Urinary bladder (tissue), 4 donors: ENCODE data around the gene RIN3. TPM values are rescaled to one million over a fixed set of nuclear protein-coding genes. Genes with fewer than 3 reads are reported as not detected.

Experiments
- DNase-seq: peaks from one replicate; pipeline ENCODE4 v3.0.0-alpha.2; 2015; ENCODE audit errors: extremely low spot score
- H3K27ac ChIP-seq: one replicate; pipeline ENCODE4 v1.5.1; 2013; ENCODE audit warnings: low read depth, mild to moderate bottlenecking, moderate library complexity
- H3K36me3 ChIP-seq: one replicate; pipeline ENCODE4 v1.6.1; 2013; ENCODE audit warnings: mild to moderate bottlenecking, moderate library complexity; ENCODE audit not compliant: insufficient read depth
- H3K4me1 ChIP-seq: one replicate; pipeline ENCODE4 v1.6.1; 2013; ENCODE audit warnings: mild to moderate bottlenecking, moderate library complexity; ENCODE audit not compliant: insufficient read depth
- H3K4me3 ChIP-seq: one replicate; pipeline ENCODE4 v1.5.1; 2013; ENCODE audit warnings: low read depth, low read length
- WGBS: extraction: QIAGEN DNeasy Blood & Tissue Kit; methylation state at CpG from one replicate; pipeline ENCODE4 v1.1.7; 2013; 5-methylcytosine and 5-hydroxymethylcytosine counted together
- polyA plus RNA-seq: library from polyadenylated mRNA; stranded (reverse); fragments of 200-250 nt; gene quantifications from one replicate; pipeline ENCODE4 v1.2.3, GENCODE V29; 2013
- total RNA-seq: library from RNA; depleted of rRNA; stranded (reverse); fragments of >200 nt; gene quantifications from one replicate; pipeline ENCODE4 v1.2.3, GENCODE V29; 2014
- donor health status: healthy with polysubstance abuse.
- donor health status: healthy.

The RIN3 gene
- total and polyA plus RNA-seq, 2 donors, result 9.1 to 21.7 TPM

GRCh38 chr14:92475037-92475436, 38.5 kb upstream of the RIN3 start:
- 92% methylated on average over 1 of the region's 1 CpG for WGBS
- Histone ChIP-seq H3K4me1 (no peaks in the 10 kb centered on the region), H3K36me3 (no peaks in the 10 kb centered on the region), H3K4me3 (no peak overlapping the region), H3K27ac (no peak overlapping the region)
- DNase-seq, result no peak

DNA sequence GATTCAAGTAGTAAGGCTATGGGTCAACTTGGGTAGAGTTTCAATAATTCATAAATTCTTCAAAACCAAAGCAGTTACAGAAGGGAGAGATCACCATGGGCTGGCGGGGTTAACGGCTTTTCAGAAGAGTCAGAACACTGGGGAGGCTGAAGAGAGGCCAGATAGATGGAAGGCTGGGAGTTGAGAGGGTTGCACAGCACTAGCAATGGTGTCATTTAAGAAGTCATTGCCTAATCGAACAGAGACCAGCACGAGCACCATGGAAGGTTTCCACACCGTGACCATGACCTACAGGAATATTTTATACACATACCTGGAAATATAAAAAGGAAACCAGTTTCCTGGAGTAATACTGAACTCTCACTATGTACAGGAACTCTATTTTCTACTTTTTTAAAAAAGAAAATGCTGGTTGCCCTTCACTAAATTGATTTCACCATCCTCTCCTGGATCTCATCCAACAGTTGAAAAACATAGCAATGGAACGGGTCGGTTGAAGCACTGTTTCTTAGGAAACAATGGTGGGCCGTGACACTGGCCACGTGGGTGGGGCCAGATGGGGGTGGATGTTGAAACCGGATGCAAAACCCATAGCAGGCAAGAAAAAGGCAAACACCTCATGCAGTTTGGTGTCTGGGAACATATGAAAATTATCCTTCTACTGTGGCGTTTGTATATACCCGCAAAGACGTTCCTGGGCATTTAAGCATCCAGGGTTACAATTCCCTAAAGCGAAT, 38.0 kb upstream of the RIN3 start:
- H3K36me3 ChIP-seq, result no peaks in the 10 kb centered on the region
- no peaks in the 10 kb centered on the region for H3K4me1 ChIP-seq
- no peak overlapping the region for H3K4me3 ChIP-seq
- H3K27ac ChIP-seq, result no peak overlapping the region
- WGBS, result 78% methylated on average over 14 of the region's 14 CpGs
- DNase-seq, result no peak

DNA sequence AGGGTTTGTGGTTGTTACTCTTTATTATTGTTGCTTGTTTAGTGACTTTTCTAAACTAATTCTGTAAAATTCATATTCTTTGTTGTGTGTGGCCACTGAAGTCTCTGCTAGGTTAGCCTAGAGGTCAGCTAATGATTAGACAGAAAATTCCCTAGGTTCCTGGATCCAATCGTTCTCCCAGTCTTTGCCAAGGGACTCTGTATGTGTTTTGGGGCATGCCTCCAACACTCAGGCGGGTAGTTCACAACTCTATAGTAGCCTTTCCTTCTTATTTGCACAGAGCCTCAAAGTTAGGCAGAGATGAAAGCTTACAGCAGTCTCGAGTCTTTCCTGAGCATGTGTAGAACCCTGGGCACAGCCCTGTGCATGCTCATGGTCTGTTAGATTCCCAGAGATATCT, 32.7 kb upstream of the RIN3 start:
- WGBS, result 77% methylated on average over 3 of the region's 3 CpGs
- DNase-seq, result no peak
- peaks cover 5% of the 10 kb centered on the region for H3K4me1 ChIP-seq
- no peak overlapping the region for H3K4me3 ChIP-seq
- H3K36me3 ChIP-seq, result no peaks in the 10 kb centered on the region
- no peak overlapping the region for H3K27ac ChIP-seq

DNA sequence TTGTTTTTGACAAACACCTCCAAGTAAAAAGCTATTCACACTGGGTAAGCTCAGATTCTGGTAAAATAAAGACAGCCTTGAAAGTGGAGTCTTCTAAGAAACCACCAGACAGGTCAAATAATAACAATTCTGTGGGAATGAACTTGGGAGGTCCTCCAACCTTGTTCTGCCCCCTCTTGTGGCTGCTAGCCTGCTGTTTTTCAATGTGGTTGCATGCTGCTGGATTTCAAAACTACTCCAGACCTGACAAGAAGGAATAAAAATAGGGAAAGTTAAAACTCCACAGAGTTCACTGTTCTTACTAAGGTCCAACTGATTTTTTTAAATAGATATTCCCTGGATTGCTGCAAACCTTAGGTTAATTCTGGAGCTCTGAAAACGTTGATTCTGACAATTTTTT, 32.2 kb upstream of the RIN3 start:
- H3K4me3 ChIP-seq, result no peak overlapping the region
- H3K4me1 ChIP-seq, result peaks cover 5% of the 10 kb centered on the region
- H3K36me3 ChIP-seq, result no peaks in the 10 kb centered on the region
- 51% methylated on average over 1 of the region's 1 CpG for WGBS
- no peak overlapping the region for H3K27ac ChIP-seq
- no peak for DNase-seq

DNA sequence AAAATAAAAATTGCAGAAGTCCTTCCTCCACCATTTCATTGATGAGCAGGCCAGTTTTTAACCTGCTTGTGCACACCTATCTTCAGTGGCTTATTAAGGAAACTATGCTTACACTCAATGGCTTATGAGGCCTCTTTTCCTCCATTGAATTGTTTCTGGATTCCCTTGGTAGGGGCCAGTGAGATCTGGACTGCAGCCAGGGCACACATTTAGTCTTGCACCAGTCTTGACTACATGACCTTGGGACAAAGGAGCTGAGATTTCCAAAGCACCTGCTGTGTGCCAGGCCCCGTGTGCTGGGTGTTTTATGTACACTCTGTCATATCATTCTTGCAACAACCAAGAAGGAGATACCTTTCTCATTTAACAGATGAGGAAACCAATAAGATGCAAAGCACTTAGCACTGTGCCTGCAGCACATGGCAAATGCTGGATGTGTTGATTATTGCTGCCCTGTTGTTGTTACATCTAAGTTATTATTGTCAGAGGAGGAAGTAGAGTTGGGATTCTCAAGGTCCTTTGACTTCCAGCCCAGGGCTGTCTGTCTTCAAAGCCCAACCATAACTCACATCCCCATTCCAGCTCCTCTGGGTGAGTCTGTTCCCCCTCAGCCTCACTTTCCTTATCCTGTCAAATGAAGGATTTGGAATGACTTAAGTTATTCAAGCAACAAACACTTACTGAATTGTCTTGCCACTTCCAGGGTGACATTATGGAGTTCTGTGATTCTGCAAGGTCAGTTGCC, 31.6 kb upstream of the RIN3 start:
- Histone ChIP-seq H3K36me3 (no peaks in the 10 kb centered on the region), H3K27ac (no peak overlapping the region), H3K4me3 (no peak overlapping the region), H3K4me1 (peaks cover 5% of the 10 kb centered on the region)
- DNase-seq, result no peak
- WGBS, result 67% methylated on average over 1 of the region's 1 CpG

DNA sequence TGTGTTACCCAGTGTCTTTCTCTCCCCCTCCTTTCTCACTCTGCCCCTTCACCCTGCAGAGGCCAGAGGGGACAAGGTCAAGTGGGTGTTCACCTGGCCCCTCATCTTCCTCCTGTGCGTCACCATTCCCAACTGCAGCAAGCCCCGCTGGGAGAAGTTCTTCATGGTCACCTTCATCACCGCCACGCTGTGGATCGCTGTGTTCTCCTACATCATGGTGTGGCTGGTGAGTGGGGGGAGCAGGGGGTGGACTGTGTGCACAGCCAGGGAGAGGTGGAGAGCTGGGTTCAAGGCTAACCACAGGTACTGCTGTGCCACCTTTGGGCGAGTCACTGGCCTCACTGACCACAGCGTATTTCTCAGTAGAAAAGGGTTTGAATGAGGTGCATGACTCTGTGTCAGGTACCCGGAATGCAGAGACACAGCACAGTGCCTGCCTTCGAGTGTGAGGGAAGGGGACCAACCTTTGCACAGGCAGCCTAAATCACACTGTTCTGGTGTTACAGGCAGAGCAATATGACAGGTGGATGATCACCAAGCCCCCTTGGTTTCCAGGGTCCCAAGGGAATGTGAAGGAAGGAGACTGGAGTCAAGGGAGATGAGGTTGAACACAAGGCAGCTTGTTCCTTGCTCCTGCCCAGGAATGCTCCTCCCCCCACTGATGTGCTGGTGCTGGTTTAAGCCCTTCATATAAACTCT, 30.8 kb upstream of the RIN3 start:
- H3K27ac ChIP-seq, result no peak overlapping the region
- no peak for DNase-seq
- peaks cover 5% of the 10 kb centered on the region for H3K4me1 ChIP-seq
- 97% methylated on average over 9 of the region's 9 CpGs for WGBS
- H3K4me3 ChIP-seq, result no peak overlapping the region
- no peaks in the 10 kb centered on the region for H3K36me3 ChIP-seq

GRCh38 chr14:92484132-92484823, 29.3 kb upstream of the RIN3 start:
- no peak overlapping the region for H3K4me3 ChIP-seq
- no peak overlapping the region for H3K27ac ChIP-seq
- DNase-seq, result no peak
- 88% methylated on average over 7 of the region's 7 CpGs for WGBS
- H3K36me3 ChIP-seq, result no peaks in the 10 kb centered on the region
- peaks cover 5% of the 10 kb centered on the region for H3K4me1 ChIP-seq

DNA sequence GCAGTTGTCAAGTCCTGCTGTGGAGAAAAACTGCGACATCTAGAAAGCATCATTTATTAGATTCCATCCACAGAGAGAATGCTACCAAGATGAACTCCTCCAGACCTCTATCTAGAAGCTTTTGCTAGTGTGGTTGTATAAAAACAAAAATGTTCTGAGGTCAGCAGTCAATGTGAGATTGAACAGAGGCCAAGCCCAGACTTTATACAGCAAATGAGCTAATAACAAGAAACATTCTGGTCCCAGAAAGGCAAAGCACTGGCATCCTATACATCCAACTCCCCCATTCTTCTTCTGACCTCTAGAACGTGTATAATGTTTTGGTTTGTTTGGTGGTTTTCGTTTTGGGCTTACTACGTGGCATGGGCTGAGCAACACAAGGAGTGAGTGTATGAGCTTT, 26.7 kb upstream of the RIN3 start:
- no peak overlapping the region for H3K4me3 ChIP-seq
- peaks cover 2% of the 10 kb centered on the region for H3K4me1 ChIP-seq
- 51% methylated on average over 4 of the region's 4 CpGs for WGBS
- DNase-seq, result no peak
- H3K36me3 ChIP-seq, result no peaks in the 10 kb centered on the region
- H3K27ac ChIP-seq, result no peak overlapping the region

DNA sequence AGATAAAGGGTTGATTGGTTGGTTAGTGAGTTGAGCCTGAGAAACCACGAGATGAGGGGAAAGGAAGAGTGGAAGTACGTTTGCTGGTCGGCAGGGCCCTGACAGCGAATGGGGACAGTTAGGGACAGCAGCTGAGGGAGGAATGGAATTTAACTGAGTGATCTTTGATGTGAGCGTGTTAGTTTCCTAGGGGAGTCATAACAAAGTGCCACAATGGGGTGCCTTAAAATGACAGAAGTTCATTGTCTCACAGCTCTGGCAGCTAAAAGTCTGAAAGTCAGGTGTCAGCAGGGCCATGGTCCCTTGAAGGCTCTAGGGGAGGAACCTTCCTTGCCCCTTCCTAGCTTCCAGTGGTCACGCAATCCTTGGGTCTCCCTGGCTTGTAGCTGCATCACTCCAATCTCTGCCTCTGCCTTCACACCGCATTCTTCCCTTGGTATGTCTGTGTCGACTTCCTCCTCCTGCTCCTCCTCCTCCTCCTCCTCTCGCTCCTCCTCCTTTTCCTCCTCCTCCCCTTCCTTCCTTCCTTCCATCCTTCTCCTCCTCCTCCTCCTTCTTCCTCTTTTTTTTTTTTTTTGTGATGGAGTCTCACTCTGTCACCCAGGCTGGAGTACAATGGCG, 26.0 kb upstream of the RIN3 start:
- no peaks in the 10 kb centered on the region for H3K36me3 ChIP-seq
- no peak for DNase-seq
- WGBS, result 82% methylated on average over 10 of the region's 10 CpGs
- no peak overlapping the region for H3K27ac ChIP-seq
- H3K4me1 ChIP-seq, result no peaks in the 10 kb centered on the region
- no peak overlapping the region for H3K4me3 ChIP-seq

- Histone ChIP-seq H3K4me1 (no peaks in the 10 kb centered on the region), H3K27ac (no peak overlapping the region), H3K36me3 (no peaks in the 10 kb centered on the region), H3K4me3 (no peak overlapping the region)
- DNase-seq, result no peak
- WGBS, result 90% methylated on average over 21 of the region's 21 CpGs
Observed at GRCh38 chr14:92489394-92490238, 24.0 kb upstream of the RIN3 start.

GRCh38 chr14:92490239-92490959, 23.2 kb upstream of the RIN3 start:
- WGBS, result 83% methylated on average over 17 of the region's 17 CpGs
- H3K36me3 ChIP-seq, result no peaks in the 10 kb centered on the region
- H3K4me3 ChIP-seq, result no peak overlapping the region
- DNase-seq, result no peak
- H3K4me1 ChIP-seq, result no peaks in the 10 kb centered on the region
- no peak overlapping the region for H3K27ac ChIP-seq

DNA sequence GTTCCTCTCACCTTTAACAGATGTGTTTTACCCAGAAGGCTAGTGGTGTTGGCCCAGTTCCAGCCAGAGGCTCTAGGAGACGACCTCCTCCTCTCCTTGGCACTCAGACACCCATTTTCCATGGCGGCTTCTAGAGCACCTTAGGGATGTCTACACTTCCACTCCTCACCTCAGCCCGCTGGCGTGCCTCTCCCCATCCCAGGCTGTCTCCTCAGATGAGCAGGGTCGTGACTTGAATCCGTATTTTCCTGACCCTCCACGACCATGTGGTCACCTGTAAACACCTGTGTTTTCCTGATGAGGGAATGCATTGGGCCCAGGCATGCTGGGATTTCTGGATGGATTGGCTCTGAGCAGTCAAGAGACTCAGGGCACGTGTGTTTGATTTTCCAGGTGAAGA, 21.8 kb upstream of the RIN3 start:
- no peak overlapping the region for H3K4me3 ChIP-seq
- no peaks in the 10 kb centered on the region for H3K4me1 ChIP-seq
- no peaks in the 10 kb centered on the region for H3K36me3 ChIP-seq
- H3K27ac ChIP-seq, result no peak overlapping the region
- no peak for DNase-seq
- WGBS, result 85% methylated on average over 8 of the region's 8 CpGs
